Thyroid gland (tissue), 4 donors: ENCODE measurements around the gene CD22. TPM values are rescaled to one million over a fixed set of nuclear protein-coding genes. Genes with fewer than 3 reads are reported as not detected.

ENCODE experiments used
- DNase-seq, 2 donors: peaks; one replicate each; pipeline ENCODE4 v3.0.0-alpha.2; 2019
- H3K27ac ChIP-seq, 3 donors: fragments of 200-600 bp; sonication (generic); 1 replicate in 2 of 3; 2 replicates in 1 of 3; pipeline ENCODE4 v1.5.1; 2016 to 2019; ENCODE audit warnings: mild to moderate bottlenecking in 1 of 3, moderate library complexity in 1 of 3
- H3K27me3 ChIP-seq: fragments of 200-600 bp; sonication (generic); one replicate; pipeline ENCODE4 v1.5.1; 2019
- H3K36me3 ChIP-seq, 2 donors: fragments of 200-600 bp; sonication (generic); one replicate each; pipeline ENCODE4 v1.5.1; 2016 to 2019
- H3K4me1 ChIP-seq, 2 donors: fragments of 200-600 bp; sonication (generic); one replicate each; pipeline ENCODE4 v1.5.1; 2017 to 2019
- H3K4me3 ChIP-seq, 3 donors: fragments of 200-600 bp; sonication (generic); replicated peaks in 1 of 3; 1 replicate in 2 of 3; 2 replicates in 1 of 3; pipeline ENCODE4 v1.5.1; 2016; ENCODE audit warnings: mild to moderate bottlenecking in 1 of 3
- H3K9me3 ChIP-seq: fragments of 200-600 bp; sonication (generic); one replicate; pipeline ENCODE4 v1.5.1; 2017
- CTCF ChIP-seq, 6 experiments: fragments of 200-600 bp in 3 of 6; fragments of 450-650 bp in 3 of 6; sonication (generic) in 3 of 6; IDR thresholded peaks; one replicate each; pipeline ENCODE4 v1.5.1; 2016 to 2019; ENCODE audit warnings: antibody characterized with exemption in 6 of 6, mild to moderate bottlenecking in 2 of 6, inconsistent platforms in 1 of 6, moderate library complexity in 1 of 6
- POLR2A ChIP-seq, 2 donors: fragments of 450-650 bp; IDR thresholded peaks; one replicate each; pipeline ENCODE4 v1.6.1; 2017; ENCODE audit warnings: antibody characterized with exemption in 2 of 2, mild to moderate bottlenecking in 2 of 2, moderate library complexity in 1 of 2
- WGBS, 2 donors: methylation state at CpG; one replicate each; pipeline ENCODE4 v1.1.5; 2017; 5-methylcytosine and 5-hydroxymethylcytosine counted together
- intact Hi-C: fragments of 100-400 bp; cut with DNase I; formaldehyde crosslinking; loops from one replicate; pipeline ENCODE4 v1.15.1; 2023
- total RNA-seq, 4 donors: library from RNA; depleted of rRNA; stranded (reverse); fragments of >200 nt; gene quantifications; one replicate each; pipeline ENCODE4 v1.2.3, GENCODE V29; 2016

Gene CD22
- total RNA-seq, 4 donors from 2014 or later: 0.68 to 18.4 (median 2.0) TPM

GRCh38 chr19:35316560-35316959 lies 12.4 kb upstream of the CD22 start:
- Histone ChIP-seq H3K36me3 (no peaks in the 10 kb centered on the region), H3K9me3 (no peaks in the 10 kb centered on the region), H3K4me1 (peaks cover 17 to 51% of the 10 kb centered on the region in 2 donors), H3K4me3 (no peak overlapping the region), H3K27ac (peak overlapping the region in 1 of 3 donors; percentile 80), H3K27me3 (no peaks in the 10 kb centered on the region)
- TF ChIP-seq POLR2A (IDR thresholded peaks at IDR 0.05) (no peak), CTCF (IDR thresholded peaks at IDR 0.05) (no peak)
- 89 to 93% methylated on average over 9 of the region's 9 CpGs for WGBS, 2 donors
- intact Hi-C loops: no loop called here
- DNase-seq: no peak

GRCh38 chr19:35317464-35318043 lies 11.4 kb upstream of the CD22 start:
- intact Hi-C loops: no loop called here
- Histone ChIP-seq H3K4me1 (peaks cover 17 to 51% of the 10 kb centered on the region in 2 donors), H3K9me3 (no peaks in the 10 kb centered on the region), H3K27ac (peak overlapping the region in 2 of 3 donors; percentile 74 to 80), H3K4me3 (no peak overlapping the region), H3K36me3 (no peaks in the 10 kb centered on the region), H3K27me3 (no peaks in the 10 kb centered on the region)
- WGBS, 2 donors: 80 to 81% methylated on average over 7 of the region's 7 CpGs
- TF ChIP-seq POLR2A (IDR thresholded peaks at IDR 0.05) (no peak), CTCF (IDR thresholded peaks at IDR 0.05) (no peak)
- DNase-seq: no peak

GRCh38 chr19:35318679-35319448 lies 10.1 kb upstream of the CD22 start:
- no peaks in the 10 kb centered on the region for H3K9me3 ChIP-seq
- H3K27ac ChIP-seq: peak overlapping the region; percentile 74 to 87 (median 80)
- intact Hi-C loops: no loop called here
- no peaks in the 10 kb centered on the region for H3K27me3 ChIP-seq
- no peaks in the 10 kb centered on the region for H3K36me3 ChIP-seq
- peak; percentile 95 to 96 for DNase-seq
- WGBS, 2 donors: 41 to 44% methylated on average over 15 to 16 of the region's 16 CpGs
- TF ChIP-seq CTCF (IDR thresholded peaks at IDR 0.05) (no peak), POLR2A (IDR thresholded peaks at IDR 0.05) (peak in 1 of 2 donors; percentile 19)
- H3K4me3 ChIP-seq: no peak overlapping the region
- H3K4me1 ChIP-seq: peaks cover 17 to 46% of the 10 kb centered on the region in 2 donors

GRCh38 chr19:35320065-35320713 lies 8.8 kb upstream of the CD22 start:
- no peak overlapping the region for H3K4me3 ChIP-seq
- no peaks in the 10 kb centered on the region for H3K9me3 ChIP-seq
- intact Hi-C loops: no loop called here
- no peak for TF ChIP-seq POLR2A (IDR thresholded peaks at IDR 0.05)
- no peak for TF ChIP-seq CTCF (IDR thresholded peaks at IDR 0.05)
- peak overlapping the region; percentile 74 to 87 (median 80) for H3K27ac ChIP-seq
- H3K4me1 ChIP-seq: peaks cover 17 to 46% of the 10 kb centered on the region in 2 donors
- DNase-seq: no peak
- no peaks in the 10 kb centered on the region for H3K27me3 ChIP-seq
- H3K36me3 ChIP-seq: no peaks in the 10 kb centered on the region
- 72 to 75% methylated on average over 9 to 12 of the region's 12 CpGs for WGBS, 2 donors
